Lower leg skin (tissue), 3 donors: ENCODE data around the gene GRK3.

ENCODE experiments used
- CTCF ChIP-seq, 3 donors: fragments of 450-650 bp; IDR thresholded peaks; one replicate each; pipeline ENCODE4 v1.5.1; 2016; ENCODE audit warnings: antibody characterized with exemption in 3 of 3, mild to moderate bottlenecking in 3 of 3, moderate library complexity in 2 of 3
- POLR2A ChIP-seq, 2 donors: fragments of 450-650 bp; IDR thresholded peaks; one replicate each; pipeline ENCODE4 v1.6.1; 2016 to 2017; ENCODE audit warnings: antibody characterized with exemption in 2 of 2, mild to moderate bottlenecking in 1 of 2, moderate library complexity in 1 of 2

GRCh38 chr22:25729016-25729995 is 164.8 kb downstream of the GRK3 start:
- TF ChIP-seq CTCF (IDR thresholded peaks at IDR 0.05) (no peak), POLR2A (IDR thresholded peaks at IDR 0.05) (no peak)
